Hepatocyte (in vitro differentiated cells): ENCODE data around the gene MFN2.

Experiments used
- EZH2phosphoT487 ChIP-seq: fragments of 200-600 bp; sonication (generic); IDR thresholded peaks from one replicate; pipeline ENCODE4 v1.6.1; 2018; ENCODE audit warnings: antibody characterized with exemption, mild to moderate bottlenecking, low read depth, moderate library complexity; ENCODE audit not compliant: unreplicated experiment, severe bottlenecking
- TF ChIP-seq, protein P1 (sequence below): fragments of 200-600 bp; sonication (generic); IDR thresholded peaks from 2 replicates; pipeline ENCODE4 v1.5.1; 2016; ENCODE audit warnings: antibody characterized with exemption, mild to moderate bottlenecking; ENCODE audit not compliant: poor library complexity

DNA sequence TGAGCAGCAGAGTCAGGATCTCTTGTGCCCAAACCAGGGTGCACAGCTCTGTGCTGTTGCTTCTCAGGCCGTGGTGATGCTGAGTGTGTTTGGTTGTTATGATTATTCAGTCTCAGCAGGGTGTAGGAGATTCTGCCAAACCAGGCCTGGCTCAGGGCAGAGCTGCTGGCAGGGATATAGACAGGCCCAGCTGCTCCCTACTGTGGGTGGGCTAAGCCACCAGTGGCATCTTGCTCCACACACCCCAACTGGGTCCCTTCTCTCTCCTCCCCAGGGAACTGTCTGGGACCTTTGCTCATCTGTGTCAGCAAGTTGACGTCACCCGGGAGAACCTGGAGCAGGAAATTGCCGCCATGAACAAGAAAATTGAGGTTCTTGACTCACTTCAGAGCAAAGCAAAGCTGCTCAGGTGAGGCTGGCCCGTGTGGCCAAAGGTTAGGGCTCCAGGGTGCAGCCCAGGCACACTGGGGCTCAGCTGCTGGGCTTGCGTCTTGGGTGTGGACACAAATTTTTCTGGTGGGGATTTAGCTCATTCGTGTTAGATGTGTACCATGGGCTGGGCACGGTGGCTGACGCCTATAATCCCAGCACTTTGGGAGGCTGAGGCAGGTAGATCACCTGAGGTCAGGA lies 29.2 kb downstream of the MFN2 start:
- TF ChIP-seq, protein P1, sequence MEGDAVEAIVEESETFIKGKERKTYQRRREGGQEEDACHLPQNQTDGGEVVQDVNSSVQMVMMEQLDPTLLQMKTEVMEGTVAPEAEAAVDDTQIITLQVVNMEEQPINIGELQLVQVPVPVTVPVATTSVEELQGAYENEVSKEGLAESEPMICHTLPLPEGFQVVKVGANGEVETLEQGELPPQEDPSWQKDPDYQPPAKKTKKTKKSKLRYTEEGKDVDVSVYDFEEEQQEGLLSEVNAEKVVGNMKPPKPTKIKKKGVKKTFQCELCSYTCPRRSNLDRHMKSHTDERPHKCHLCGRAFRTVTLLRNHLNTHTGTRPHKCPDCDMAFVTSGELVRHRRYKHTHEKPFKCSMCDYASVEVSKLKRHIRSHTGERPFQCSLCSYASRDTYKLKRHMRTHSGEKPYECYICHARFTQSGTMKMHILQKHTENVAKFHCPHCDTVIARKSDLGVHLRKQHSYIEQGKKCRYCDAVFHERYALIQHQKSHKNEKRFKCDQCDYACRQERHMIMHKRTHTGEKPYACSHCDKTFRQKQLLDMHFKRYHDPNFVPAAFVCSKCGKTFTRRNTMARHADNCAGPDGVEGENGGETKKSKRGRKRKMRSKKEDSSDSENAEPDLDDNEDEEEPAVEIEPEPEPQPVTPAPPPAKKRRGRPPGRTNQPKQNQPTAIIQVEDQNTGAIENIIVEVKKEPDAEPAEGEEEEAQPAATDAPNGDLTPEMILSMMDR, result no peak
- TF ChIP-seq EZH2phosphoT487, result no peak
